ENCODE measurements around the gene ACLY.
"Not testable (repeated sequence)": the region's sequence is repeated elsewhere in the genome, so short reads cannot be mapped to it uniquely, and the experiment has no call there.

Gene ACLY

GRCh38 chr17:41939693-41940090, 20.9 kb upstream of the ACLY start:
- no peak for DNase-seq (ENCODE audit: low spot score)

DNA sequence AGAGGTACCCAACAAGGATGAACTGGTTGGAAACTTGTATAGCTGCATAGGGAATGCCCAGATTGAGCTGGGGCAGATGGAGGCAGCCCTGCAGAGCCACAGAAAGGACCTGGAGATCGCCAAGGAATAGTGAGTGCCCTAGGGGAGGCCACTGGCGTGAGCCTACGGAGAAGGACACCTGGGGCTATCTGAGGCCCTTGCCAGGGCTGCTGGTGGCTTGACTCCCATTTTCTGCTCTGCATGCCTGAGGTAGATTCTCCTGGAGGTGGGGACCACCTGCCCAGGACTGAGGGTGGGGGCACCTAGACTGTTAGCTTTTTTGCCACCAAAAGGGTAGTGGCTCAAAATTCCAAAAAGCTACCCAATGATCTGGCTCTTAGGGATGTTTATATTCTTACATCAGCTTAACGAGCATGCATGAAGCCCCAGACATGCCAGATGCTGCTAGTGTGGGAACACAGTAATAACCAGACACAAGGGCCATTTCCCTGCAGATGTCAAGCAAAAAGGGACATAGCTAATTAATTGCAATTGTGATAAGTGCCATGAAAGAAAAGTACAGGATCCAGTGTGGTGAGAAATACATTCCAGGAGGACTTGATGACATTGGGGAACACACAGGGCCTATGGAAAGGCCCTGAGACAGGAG, 20.4 kb upstream of the ACLY start:
- peak; percentile 75 for DNase-seq (ENCODE audit: low spot score)

GRCh38 chr17:41937970-41938954, 19.5 kb upstream of the ACLY start:
- no peak for DNase-seq (ENCODE audit: low spot score)

DNA sequence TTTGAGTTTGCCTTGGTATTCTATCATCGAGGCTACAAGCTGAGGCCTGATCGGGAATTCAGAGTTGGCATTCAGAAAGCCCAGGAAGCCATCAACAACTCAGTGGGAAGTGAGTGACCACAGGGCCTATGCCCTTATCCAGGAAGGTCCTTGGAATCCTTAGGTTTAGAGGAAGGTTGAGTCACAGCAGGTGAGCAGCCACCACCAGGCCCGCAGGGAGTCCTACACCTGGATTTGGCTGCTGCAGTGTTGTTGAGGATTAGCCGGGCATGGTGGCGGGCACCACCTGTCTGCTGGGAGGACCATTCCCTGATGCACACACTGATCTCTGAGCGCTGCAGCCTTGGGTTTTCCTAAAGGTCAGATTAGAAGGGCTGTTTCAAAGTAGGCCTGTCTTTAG, 16.9 kb upstream of the ACLY start:
- no peak for DNase-seq (ENCODE audit: low spot score)

- DNase-seq (ENCODE audit: low spot score) = no peak
Measured at GRCh38 chr17:41932816-41933389, 14.2 kb upstream of the ACLY start.

DNA sequence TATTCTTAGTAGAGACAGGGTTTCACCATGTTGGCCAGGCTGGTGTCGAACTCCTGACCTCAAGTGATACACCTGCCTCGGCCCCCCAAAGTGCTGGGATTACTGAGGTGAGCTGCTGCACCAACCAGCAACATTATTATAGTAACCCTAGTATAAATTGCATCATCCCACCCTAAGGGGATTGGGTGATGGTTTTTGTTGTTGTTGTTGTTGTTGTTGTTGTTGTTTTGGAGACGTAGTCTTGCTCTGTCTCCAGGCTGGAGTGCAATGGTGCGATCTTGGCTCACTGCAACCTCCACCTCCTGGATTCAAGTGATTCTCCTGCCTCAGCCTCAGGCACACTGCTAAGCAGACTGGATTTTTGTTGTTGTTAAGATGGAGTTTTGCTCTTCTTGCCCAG, 13.0 kb upstream of the ACLY start:
- not testable (repeated sequence) for DNase-seq (ENCODE audit: low spot score)

GRCh38 chr17:41930833-41931156, 12.0 kb upstream of the ACLY start:
- not testable (repeated sequence) for DNase-seq (ENCODE audit: low spot score)

GRCh38 chr17:41930009-41930832, 11.5 kb upstream of the ACLY start, which contains the start of gene ODAD4:
Gene ODAD4, plus strand, starts transcription at chr17:41930617. Its CDS starts 107 bp downstream, at chr17:41930724.
- peak; percentile 99 for DNase-seq (ENCODE audit: low spot score)

GRCh38 chr17:41928693-41929251, 10.0 kb upstream of the ACLY start:
- no peak for DNase-seq (ENCODE audit: low spot score)

DNA sequence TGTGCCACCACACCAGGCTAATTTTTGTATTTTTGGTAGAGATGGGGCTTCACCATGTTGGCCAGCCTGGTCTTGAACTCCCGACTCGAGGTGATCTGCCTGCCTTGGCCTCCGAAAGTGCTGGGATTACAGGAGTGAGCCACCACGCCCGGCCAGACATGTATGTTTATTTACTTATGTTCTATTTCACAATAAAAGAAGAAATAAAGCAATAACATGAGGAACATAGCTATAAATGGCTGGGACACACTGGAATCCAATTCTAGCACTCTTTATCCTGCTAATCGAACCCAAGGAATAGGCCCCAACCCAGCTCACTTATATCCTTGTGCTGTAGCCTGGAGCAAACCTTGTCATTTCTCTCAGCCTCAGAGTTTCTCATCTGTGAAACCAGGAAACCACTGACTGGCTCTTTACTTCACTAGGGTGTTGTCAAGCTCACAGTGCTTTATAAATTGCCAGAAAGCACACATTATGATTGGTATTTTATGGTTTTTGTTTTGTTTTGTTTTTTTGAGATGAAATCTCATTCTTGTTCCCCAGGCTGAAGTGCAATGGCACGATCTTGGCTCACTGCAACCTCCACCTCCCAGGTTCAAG, 7.3 kb upstream of the ACLY start:
- DNase-seq (ENCODE audit: low spot score) = no peak

DNA sequence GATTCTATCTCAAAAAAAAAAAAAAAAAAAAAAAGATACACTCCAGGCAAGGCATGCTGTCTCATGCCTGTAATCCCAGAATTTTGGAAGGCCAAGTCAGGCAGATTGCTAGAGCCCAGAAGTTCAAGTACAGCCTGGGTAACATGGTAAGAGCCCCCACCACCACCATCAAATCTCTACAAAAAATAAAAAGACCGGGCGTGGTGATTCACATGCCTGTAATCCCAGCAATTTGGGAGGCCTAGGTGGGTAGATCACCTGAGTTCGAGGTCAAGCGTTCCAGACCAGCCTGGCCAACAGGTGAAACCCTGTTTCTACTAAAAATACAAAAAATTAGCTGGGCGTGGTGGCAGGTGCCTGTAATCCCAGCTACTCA, 1.8 kb upstream of the ACLY start:
- no peak for DNase-seq (ENCODE audit: low spot score)

DNA sequence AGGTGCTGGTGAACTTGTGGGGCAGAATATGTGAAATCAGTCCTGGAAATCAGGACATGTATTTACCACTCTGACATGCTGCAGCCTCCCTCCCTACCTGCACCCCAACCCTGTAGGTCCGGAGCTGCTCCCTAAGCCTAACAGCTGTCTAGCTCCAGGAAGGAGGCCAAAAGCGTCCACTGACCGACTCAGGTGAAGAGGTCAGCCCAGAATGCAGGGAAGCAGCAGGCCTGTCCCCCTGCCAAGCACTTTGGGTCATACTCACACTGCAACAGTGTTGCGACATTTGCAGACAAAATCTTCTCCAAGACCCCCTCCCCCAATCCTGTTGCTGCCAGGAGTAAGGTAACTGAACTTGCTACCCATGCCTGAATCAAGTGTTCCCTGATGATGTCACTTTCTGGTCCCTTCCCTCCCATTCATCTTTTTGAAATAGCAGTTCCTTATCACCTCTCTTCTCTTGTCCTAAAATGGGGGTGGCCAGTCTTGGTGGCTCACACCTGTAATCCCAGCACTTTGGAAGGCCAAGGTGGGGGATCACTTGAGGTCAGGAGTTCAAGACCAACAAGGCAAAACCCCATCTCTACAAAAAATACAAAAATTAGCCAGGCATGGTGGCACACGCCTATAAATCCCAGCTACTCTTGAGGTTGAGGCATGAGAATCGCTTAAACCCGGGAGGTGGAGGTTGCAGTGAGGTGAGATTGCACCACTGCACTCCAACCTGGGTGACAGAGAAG, 1.3 kb upstream of the ACLY start:
- no peak for DNase-seq (ENCODE audit: low spot score)

DNA sequence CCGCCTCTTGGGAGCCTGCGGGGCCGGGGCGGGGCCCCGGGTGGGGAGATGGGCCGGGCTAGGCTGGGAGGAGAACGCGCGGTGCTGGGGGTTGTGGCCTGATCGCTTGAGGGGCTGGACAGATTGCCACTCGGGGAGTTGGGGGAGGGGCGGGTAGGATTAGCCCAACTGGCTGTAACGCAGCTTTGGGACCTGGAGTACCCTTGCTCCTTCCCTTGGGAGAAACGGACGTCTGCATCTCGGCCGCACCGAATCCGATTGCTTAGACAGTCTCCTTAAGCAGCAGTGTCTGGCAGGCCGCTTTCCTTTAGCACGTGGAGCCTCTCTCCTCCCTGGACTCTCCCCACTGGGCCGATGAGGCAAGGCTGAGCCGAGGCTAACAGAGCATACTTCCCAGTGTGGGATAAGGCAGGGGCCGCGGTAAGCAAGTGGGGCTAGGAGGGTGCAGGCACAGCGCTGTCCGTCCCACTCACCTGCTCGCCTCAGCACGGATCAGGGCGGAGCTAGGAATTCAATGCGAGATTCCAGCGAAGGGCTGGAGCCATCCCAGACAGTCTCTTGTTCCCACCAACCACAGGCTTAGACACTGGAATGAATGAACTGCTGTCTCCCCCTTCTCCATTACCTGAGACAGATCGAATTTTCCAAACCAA, 540 bp upstream of the ACLY start:
- no peak for DNase-seq (ENCODE audit: low spot score)

DNA sequence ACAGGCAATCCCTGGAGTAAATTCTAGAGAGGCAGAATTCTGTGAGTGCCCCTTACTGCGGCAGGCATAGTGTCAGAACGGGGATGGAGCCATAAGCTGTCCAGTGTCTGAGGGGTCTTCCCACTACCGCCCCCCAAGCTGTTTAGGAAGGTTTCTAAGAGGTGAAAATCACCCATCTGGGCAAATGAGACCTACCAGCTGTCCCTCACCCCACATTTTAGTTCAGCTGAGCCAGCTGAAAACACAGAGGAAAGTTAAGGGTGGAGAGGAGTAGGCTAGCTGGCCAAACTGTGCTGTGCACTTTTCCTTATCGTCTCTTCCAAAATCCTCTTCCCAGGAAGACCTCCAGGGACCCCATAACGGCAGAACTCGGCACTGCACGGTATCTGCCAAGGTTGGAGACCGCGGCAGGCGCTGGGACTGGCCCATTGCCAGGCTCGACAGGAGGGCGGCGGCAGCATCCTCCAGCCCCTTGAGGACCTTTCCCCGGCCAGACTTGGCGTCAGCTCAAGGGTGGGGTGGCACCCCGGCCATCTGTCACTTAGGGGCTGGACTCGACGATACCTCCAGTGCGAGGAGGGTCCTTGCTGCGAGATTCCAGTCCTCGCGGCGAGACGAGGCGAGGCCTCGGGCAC, 955 bp downstream of the ACLY start:
- DNase-seq (ENCODE audit: low spot score) = peak; percentile 92

- DNase-seq (ENCODE audit: low spot score) = no peak
Measured at GRCh38 chr17:41917192-41917591, 1.6 kb downstream of the ACLY start.

GRCh38 chr17:41915566-41915965, 3.2 kb downstream of the ACLY start:
- no peak for DNase-seq (ENCODE audit: low spot score)

DNA sequence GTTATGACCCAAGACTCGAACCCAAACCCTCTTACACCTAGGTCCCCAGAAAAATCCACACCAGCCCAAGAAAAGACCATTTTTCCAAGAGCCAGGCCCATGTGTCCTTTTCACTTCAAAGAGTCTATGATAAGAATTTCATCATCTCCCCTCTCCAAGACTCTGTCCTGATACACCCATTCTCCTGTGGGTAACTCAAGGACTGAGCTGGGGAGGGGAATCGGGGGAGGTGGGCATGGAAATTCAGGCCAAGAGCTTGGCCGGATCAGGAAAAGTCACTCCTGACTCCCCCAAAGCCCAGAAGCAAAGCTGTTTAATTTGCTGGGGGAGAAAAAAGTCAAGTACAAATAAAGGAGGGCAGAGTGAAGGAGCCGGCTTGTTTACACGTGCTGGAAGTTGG, 3.7 kb downstream of the ACLY start:
- no peak for DNase-seq (ENCODE audit: low spot score)

GRCh38 chr17:41914358-41914766, 4.4 kb downstream of the ACLY start:
- no peak for DNase-seq (ENCODE audit: low spot score)

- no peak for DNase-seq (ENCODE audit: low spot score)
Measured at GRCh38 chr17:41913798-41914197, 5.0 kb downstream of the ACLY start.

GRCh38 chr17:41912925-41913324, 5.8 kb downstream of the ACLY start:
- no peak for DNase-seq (ENCODE audit: low spot score)

Data from D341Med (cell line).